GM13977 (cell line): ENCODE measurements around the gene ENKD1.
"Not testable (repeated sequence)": the region's sequence is repeated elsewhere in the genome, so short reads cannot be mapped to it uniquely, and the experiment has no call there.

Source experiments
- DNase-seq: peaks from one replicate; pipeline ENCODE4 v3.0.0; 2012; ENCODE audit warnings: low spot score
- CTCF ChIP-seq: IDR thresholded peaks from 2 replicates; pipeline ENCODE4 v1.5.1; 2012; ENCODE audit warnings: mild to moderate bottlenecking, control low read depth; ENCODE audit not compliant: insufficient read depth; ENCODE audit errors: extremely low read depth, missing control alignments
- in situ Hi-C: fragments of 300-500 bp; cut with MboI; formaldehyde crosslinking; loops from one replicate; pipeline ENCODE4 v1.12.0; 2022; ENCODE audit warnings: low sequenced_read_pairs, low pct_unique_long_range_greater_than_20kb, mixed read lengths, inconsistent platforms; ENCODE audit not compliant: unreplicated experiment

ENKD1 gene

GRCh38 chr16:67699265-67699664, 32.7 kb upstream of the ENKD1 start:
- in situ Hi-C loops: loop anchor here (25.0 kb wide), 1 partner anchor 363 kb away; no protein-coding TSS in a partner anchor
- TF ChIP-seq CTCF: no peak
- DNase-seq: no peak

- no peak for DNase-seq
- in situ Hi-C loops: loop anchor here (25.0 kb wide), 1 partner anchor 365 kb away; no protein-coding TSS in a partner anchor
- TF ChIP-seq CTCF: no peak
These were observed 31.1 kb upstream of the ENKD1 start for GRCh38 chr16:67697422-67698185.

GRCh38 chr16:67694611-67695010, 28.1 kb upstream of the ENKD1 start:
- no peak for DNase-seq
- TF ChIP-seq CTCF: no peak
- in situ Hi-C loops: loop anchor here (25.0 kb wide), 1 partner anchor 368 kb away; no protein-coding TSS in a partner anchor

- in situ Hi-C loops: loop anchor here (25.0 kb wide), 1 partner anchor 369 kb away; no protein-coding TSS in a partner anchor
- not testable (repeated sequence) for DNase-seq
These were observed 27.2 kb upstream of the ENKD1 start for GRCh38 chr16:67693517-67694285.

- in situ Hi-C loops: loop anchor here (10.0 to 25.0 kb wide), 2 partner anchors 239 to 377 kb away; no protein-coding TSS in a partner anchor
- no peak for DNase-seq
- no peak for TF ChIP-seq CTCF
These were observed 19.0 kb upstream of the ENKD1 start for GRCh38 chr16:67685388-67686112.

GRCh38 chr16:67683767-67684166, 17.2 kb upstream of the ENKD1 start:
- in situ Hi-C loops: loop anchor here (10.0 to 25.0 kb wide), 2 partner anchors 241 to 379 kb away; no protein-coding TSS in a partner anchor
- no peak for DNase-seq
- no peak for TF ChIP-seq CTCF
